Parathyroid adenoma (tissue), 2 donors: ENCODE data around the gene DNAH12.

ENCODE experiments used
- H2AFZ ChIP-seq: fragments of 300-600 bp; sonication (generic); one replicate; pipeline ENCODE4 v1.7.0; 2017; ENCODE audit warnings: antibody characterized with exemption, mild to moderate bottlenecking
- H3K27ac ChIP-seq: fragments of 300-600 bp; sonication (generic); one replicate; pipeline ENCODE4 v1.7.0; 2017
- H3K27me3 ChIP-seq: fragments of 300-600 bp; sonication (generic); one replicate; pipeline ENCODE4 v1.7.0; 2017; ENCODE audit warnings: low read length; ENCODE audit not compliant: control insufficient read depth, insufficient read depth
- H3K36me3 ChIP-seq: fragments of 300-600 bp; sonication (generic); one replicate; pipeline ENCODE4 v1.7.0; 2017; ENCODE audit warnings: low read length; ENCODE audit not compliant: control insufficient read depth, insufficient read depth
- H3K4me1 ChIP-seq: fragments of 300-600 bp; sonication (generic); one replicate; pipeline ENCODE4 v1.7.0; 2017; ENCODE audit warnings: control low read depth
- H3K4me2 ChIP-seq: fragments of 300-600 bp; sonication (generic); one replicate; pipeline ENCODE4 v1.7.0; 2017; ENCODE audit warnings: low read length
- H3K4me3 ChIP-seq: fragments of 300-600 bp; sonication (generic); one replicate; pipeline ENCODE4 v1.7.0; 2017; ENCODE audit warnings: low read depth, low read length
- H3K79me2 ChIP-seq: fragments of 300-600 bp; sonication (generic); one replicate; pipeline ENCODE4 v1.7.0; 2017; ENCODE audit warnings: control low read depth
- H3K9ac ChIP-seq: fragments of 300-600 bp; sonication (generic); one replicate; pipeline ENCODE4 v1.7.0; 2017; ENCODE audit warnings: mild to moderate bottlenecking
- H3K9me3 ChIP-seq: fragments of 300-600 bp; sonication (generic); one replicate; pipeline ENCODE4 v1.7.0; 2017; ENCODE audit warnings: low read length; ENCODE audit not compliant: control insufficient read depth
- CTCF ChIP-seq: fragments of 300-600 bp; sonication (generic); IDR thresholded peaks from one replicate; pipeline ENCODE4 v1.7.0; 2017; ENCODE audit warnings: antibody characterized with exemption, mild to moderate bottlenecking
- donor health status: primary hyperparathyroidism.

The DNAH12 gene

GRCh38 chr3:57545636-57546268 is 1.6 kb upstream of the DNAH12 start:
- no peak overlapping the region for H3K27ac ChIP-seq
- no peaks in the 10 kb centered on the region for H3K27me3 ChIP-seq
- no peaks in the 10 kb centered on the region for H3K36me3 ChIP-seq

GRCh38 chr3:57538465-57538864 is 5.7 kb downstream of the DNAH12 start:
- Histone ChIP-seq H3K36me3 (no peaks in the 10 kb centered on the region), H2AFZ (no peak overlapping the region), H3K9me3 (no peaks in the 10 kb centered on the region), H3K4me3 (no peak overlapping the region), H3K4me2 (no peak overlapping the region), H3K9ac (no peak overlapping the region), H3K4me1 (no peaks in the 10 kb centered on the region), H3K27me3 (no peaks in the 10 kb centered on the region), H3K27ac (no peak overlapping the region), H3K79me2 (no peaks in the 10 kb centered on the region)
- TF ChIP-seq CTCF: no peak

More at GRCh38 chr3:57545636-57546268, 1.6 kb upstream of the DNAH12 start:
- no peaks in the 10 kb centered on the region for H3K79me2 ChIP-seq
- no peak overlapping the region for H3K9ac ChIP-seq
- no peaks in the 10 kb centered on the region for H3K9me3 ChIP-seq
- no peak overlapping the region for H2AFZ ChIP-seq
- no peak overlapping the region for H3K4me3 ChIP-seq
- no peak for TF ChIP-seq CTCF
- no peak overlapping the region for H3K4me2 ChIP-seq
- H3K4me1 ChIP-seq: peaks cover 5% of the 10 kb centered on the region

- Histone ChIP-seq H3K4me2 (no peak overlapping the region), H3K79me2 (no peaks in the 10 kb centered on the region), H3K27me3 (no peaks in the 10 kb centered on the region), H3K4me3 (no peak overlapping the region), H3K9ac (no peak overlapping the region), H3K27ac (no peak overlapping the region), H3K36me3 (no peaks in the 10 kb centered on the region), H2AFZ (no peak overlapping the region), H3K9me3 (no peaks in the 10 kb centered on the region), H3K4me1 (no peaks in the 10 kb centered on the region)
- no peak for TF ChIP-seq CTCF
Measured at GRCh38 chr3:57530071-57530608, 14.0 kb downstream of the DNAH12 start.

- no peaks in the 10 kb centered on the region for H3K9me3 ChIP-seq
- H3K27ac ChIP-seq: no peak overlapping the region
- H3K4me3 ChIP-seq: no peak overlapping the region
- no peaks in the 10 kb centered on the region for H3K27me3 ChIP-seq
- H3K9ac ChIP-seq: no peak overlapping the region
- no peaks in the 10 kb centered on the region for H3K79me2 ChIP-seq
- H3K4me1 ChIP-seq: no peaks in the 10 kb centered on the region
- TF ChIP-seq CTCF: no peak
- no peak overlapping the region for H2AFZ ChIP-seq
- no peaks in the 10 kb centered on the region for H3K36me3 ChIP-seq
- H3K4me2 ChIP-seq: no peak overlapping the region
Measured at GRCh38 chr3:57518276-57518915, 25.7 kb downstream of the DNAH12 start.
